GM06990 (cell line): ENCODE measurements around the gene GABPB2.

Experiments used
- DNase-seq: peaks from one replicate; pipeline ENCODE4 v3.0.0-alpha.2; 2011; ENCODE audit not compliant: insufficient read length; ENCODE audit errors: extremely low read depth
- H3K27me3 ChIP-seq: replicated peaks from 2 replicates; pipeline ENCODE4 v1.6.0; 2011; ENCODE audit warnings: low read length; ENCODE audit not compliant: control insufficient read depth, insufficient read depth
- H3K36me3 ChIP-seq: 2 replicates; pipeline ENCODE4 v1.5.1; 2011; ENCODE audit warnings: low read length; ENCODE audit not compliant: control insufficient read depth, insufficient read depth
- H3K4me3 ChIP-seq: replicated peaks from 2 replicates; pipeline ENCODE4 v1.5.1; 2011; ENCODE audit warnings: low read depth, mild to moderate bottlenecking, control low read depth, low read length
- CTCF ChIP-seq: IDR thresholded peaks from 2 replicates; pipeline ENCODE4 v1.5.1; 2011; ENCODE audit warnings: low read length, control low read depth, mild to moderate bottlenecking, inconsistent platforms; ENCODE audit not compliant: insufficient read depth, poor library complexity, severe bottlenecking

Gene GABPB2

GRCh38 chr1:151156515-151156819 lies 85.9 kb downstream of the GABPB2 start, which contains the start of gene TNFAIP8L2:
TNFAIP8L2 (plus strand) TSS chr1:151156649; CDS start chr1:151158698, 2,049 bp downstream.
- Histone ChIP-seq H3K4me3 (peak within 1 kb of the TSS; percentile 82), H3K27me3 (no peaks in the 10 kb centered on the region), H3K36me3 (peaks cover 2% of the 10 kb centered on the region; the same call in 1 of the 2 replicates)
- peak; percentile 56 for DNase-seq
- no peak for TF ChIP-seq CTCF

- Histone ChIP-seq H3K27me3 (no peaks in the 10 kb centered on the region), H3K36me3 (peaks cover 2% of the 10 kb centered on the region; the same call in 1 of the 2 replicates), H3K4me3 (peak overlapping the region; percentile 82)
- DNase-seq, result peak; percentile 52
- TF ChIP-seq CTCF, result no peak
Observed at GRCh38 chr1:151157067-151157531, 86.5 kb downstream of the GABPB2 start.

DNA sequence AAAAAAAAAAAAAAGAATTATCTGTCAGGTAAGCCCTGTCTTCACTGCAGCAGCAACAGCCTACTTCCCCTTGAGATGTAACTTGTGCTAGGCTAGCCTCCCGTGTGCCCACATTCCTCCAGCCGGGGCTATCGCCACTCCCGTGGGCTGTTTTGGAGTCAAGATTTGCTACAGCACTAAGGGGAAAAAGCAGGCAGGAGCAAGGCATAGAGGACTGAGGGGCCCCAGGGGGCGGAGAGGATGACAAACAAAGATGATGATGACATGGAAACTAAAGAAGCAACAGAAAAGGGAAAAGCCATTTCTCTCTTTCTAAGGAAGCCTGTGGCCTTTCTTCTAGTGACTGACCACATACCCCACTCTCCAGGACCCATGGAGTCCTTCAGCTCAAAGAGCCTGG lies 87.8 kb downstream of the GABPB2 start:
- no peak for TF ChIP-seq CTCF
- no peaks in the 10 kb centered on the region for H3K27me3 ChIP-seq
- no peak for DNase-seq
- H3K4me3 ChIP-seq, result no peak overlapping the region
- H3K36me3 ChIP-seq, result peaks cover 2% of the 10 kb centered on the region; the same call in 1 of the 2 replicates

GRCh38 chr1:151158751-151159251 lies 88.2 kb downstream of the GABPB2 start:
- Histone ChIP-seq H3K36me3 (peaks cover 2% of the 10 kb centered on the region; the same call in 1 of the 2 replicates), H3K27me3 (no peaks in the 10 kb centered on the region), H3K4me3 (no peak overlapping the region)
- TF ChIP-seq CTCF, result no peak
- no peak for DNase-seq

GRCh38 chr1:151159373-151159772 lies 88.8 kb downstream of the GABPB2 start:
- DNase-seq, result no peak
- no peak overlapping the region for H3K4me3 ChIP-seq
- TF ChIP-seq CTCF, result no peak
- peaks cover 2% of the 10 kb centered on the region; the same call in 1 of the 2 replicates for H3K36me3 ChIP-seq
- H3K27me3 ChIP-seq, result no peaks in the 10 kb centered on the region
